BLaER1 (cell line): ENCODE measurements around the gene SOX5.
"Not testable (repeated sequence)": the region's sequence is repeated elsewhere in the genome, so short reads cannot be mapped to it uniquely, and the experiment has no call there.

Source experiments
- H3K27ac ChIP-seq: shearing (Covaris generic); formaldehyde crosslinking; 2 replicates; pipeline ENCODE4 v1.8.1; 2022
- H3K27me3 ChIP-seq: shearing (Covaris generic); formaldehyde crosslinking; 2 replicates; pipeline ENCODE4 v1.8.1; 2022
- H3K36me3 ChIP-seq: shearing (Covaris generic); formaldehyde crosslinking; 2 replicates; pipeline ENCODE4 v1.8.1; 2022
- H3K4me1 ChIP-seq: shearing (Covaris generic); formaldehyde crosslinking; 2 replicates; pipeline ENCODE4 v1.8.1; 2022
- H3K4me2 ChIP-seq: shearing (Covaris generic); formaldehyde crosslinking; 2 replicates; pipeline ENCODE4 v1.8.1; 2022
- H3K4me3 ChIP-seq: shearing (Covaris generic); formaldehyde crosslinking; 2 replicates; pipeline ENCODE4 v1.8.1; 2022
- H3K9ac ChIP-seq: shearing (Covaris generic); formaldehyde crosslinking; 2 replicates; pipeline ENCODE4 v1.8.1; 2022
- H3K9me3 ChIP-seq: shearing (Covaris generic); formaldehyde crosslinking; 2 replicates; pipeline ENCODE4 v1.8.1; 2022
- H4K20me1 ChIP-seq: shearing (Covaris generic); formaldehyde crosslinking; 2 replicates; pipeline ENCODE4 v1.8.1; 2022
- Cebpa-rat ChIP-seq: shearing (Covaris generic); IDR thresholded peaks from 2 replicates; pipeline ENCODE4 v1.8.1; 2022

SOX5 gene

DNA sequence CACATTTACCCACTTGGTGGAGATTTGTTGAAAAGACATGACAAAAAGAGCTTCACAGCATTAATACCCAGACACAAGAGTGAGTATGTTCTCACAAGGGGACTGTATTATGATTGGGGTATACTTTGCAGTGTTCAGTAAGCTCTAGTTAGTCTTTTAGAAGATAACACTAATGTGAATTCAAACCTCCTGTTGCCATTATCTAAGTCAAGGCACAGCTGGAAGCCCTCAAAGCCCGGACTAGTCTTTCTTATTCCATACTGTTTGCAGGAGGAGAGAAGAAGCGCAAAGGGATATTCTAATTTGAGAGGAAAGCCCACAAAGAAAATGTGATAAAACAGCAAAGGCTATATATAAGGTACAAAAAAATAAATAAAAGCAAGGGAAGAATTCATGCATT is 445.9 kb downstream of the SOX5 start:
- Histone ChIP-seq H3K27ac (no peak overlapping the region), H3K9ac (no peak overlapping the region), H3K4me3 (no peak overlapping the region), H4K20me1 (no peaks in the 10 kb centered on the region), H3K4me2 (no peak overlapping the region), H3K36me3 (no peaks in the 10 kb centered on the region), H3K4me1 (no peaks in the 10 kb centered on the region), H3K27me3 (no peaks in the 10 kb centered on the region), H3K9me3 (no peaks in the 10 kb centered on the region)
- no peak for TF ChIP-seq Cebpa-rat

DNA sequence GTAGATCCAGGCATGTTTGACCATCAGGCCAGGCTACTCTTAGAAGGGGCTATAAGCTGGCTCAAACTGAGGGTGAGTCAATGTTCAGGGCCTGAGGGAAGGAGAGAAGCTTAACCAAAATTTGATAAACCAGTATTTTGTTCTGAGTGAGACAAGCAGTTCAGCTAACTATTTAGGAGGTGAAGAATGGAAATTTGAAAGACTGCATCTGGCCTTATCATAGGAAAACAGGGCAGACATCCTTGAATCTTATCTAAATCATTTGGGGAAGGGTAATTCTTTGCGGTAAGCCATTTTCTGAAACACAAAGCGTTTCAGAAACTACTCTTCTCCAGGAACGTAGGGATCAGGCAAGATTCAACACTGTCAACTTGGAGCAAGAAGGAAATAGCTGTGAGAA is 447.2 kb downstream of the SOX5 start:
- no peaks in the 10 kb centered on the region for H3K4me1 ChIP-seq
- H3K36me3 ChIP-seq = no peaks in the 10 kb centered on the region
- H3K27ac ChIP-seq = no peak overlapping the region
- no peak overlapping the region for H3K4me2 ChIP-seq
- H3K9ac ChIP-seq = no peak overlapping the region
- no peak overlapping the region for H3K4me3 ChIP-seq
- H3K27me3 ChIP-seq = no peaks in the 10 kb centered on the region
- H3K9me3 ChIP-seq = no peaks in the 10 kb centered on the region
- no peaks in the 10 kb centered on the region for H4K20me1 ChIP-seq
- no peak for TF ChIP-seq Cebpa-rat

DNA sequence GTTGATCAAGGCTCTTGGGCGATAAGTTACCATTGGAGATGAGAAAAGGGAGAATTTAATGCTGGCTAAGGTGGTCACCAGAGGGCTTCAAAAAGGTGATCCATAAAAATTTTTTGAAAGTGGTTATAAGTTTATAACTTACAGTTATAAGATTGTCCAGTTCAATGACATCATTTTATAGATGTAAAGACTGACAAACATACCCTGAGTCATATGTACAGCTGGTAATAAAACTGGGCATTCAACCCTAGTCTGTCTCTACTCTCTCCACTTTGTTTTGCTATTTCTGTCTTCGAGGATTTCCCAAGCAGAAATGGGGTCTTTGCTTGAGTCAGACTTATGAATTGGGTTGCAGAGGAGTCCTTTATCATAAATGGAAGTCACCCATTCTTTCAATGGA is 454.0 kb downstream of the SOX5 start:
- TF ChIP-seq Cebpa-rat = no peak
- Histone ChIP-seq H3K9ac (no peak overlapping the region), H3K27me3 (no peaks in the 10 kb centered on the region), H3K4me1 (no peaks in the 10 kb centered on the region), H3K4me3 (no peak overlapping the region), H3K4me2 (no peak overlapping the region), H3K9me3 (peaks cover 10% of the 10 kb centered on the region; the same call in 1 of the 2 replicates), H3K36me3 (no peaks in the 10 kb centered on the region), H3K27ac (no peak overlapping the region), H4K20me1 (no peaks in the 10 kb centered on the region)

DNA sequence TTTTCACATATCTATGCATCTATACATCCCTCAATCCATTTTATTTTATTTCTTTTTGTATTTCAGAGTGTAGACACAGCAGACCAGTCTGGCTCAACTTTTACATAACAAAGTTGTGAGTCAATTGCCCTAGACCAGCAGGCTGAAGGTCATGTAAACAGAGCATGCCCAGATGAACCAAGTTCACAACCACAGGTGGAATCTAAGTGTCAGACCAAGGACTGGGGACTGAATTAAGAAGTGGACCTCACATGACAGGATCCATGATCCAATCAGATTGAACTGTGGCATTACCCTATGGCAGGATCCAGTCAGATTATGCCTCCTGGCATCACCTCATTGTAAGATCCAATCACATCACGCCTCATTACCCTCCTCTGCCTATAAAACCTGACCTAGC is 455.8 kb downstream of the SOX5 start:
- H3K36me3 ChIP-seq = no peaks in the 10 kb centered on the region
- H4K20me1 ChIP-seq = no peaks in the 10 kb centered on the region
- H3K4me1 ChIP-seq = no peaks in the 10 kb centered on the region
- peaks cover 10% of the 10 kb centered on the region; the same call in 1 of the 2 replicates for H3K9me3 ChIP-seq
- TF ChIP-seq Cebpa-rat = no peak
- H3K4me3 ChIP-seq = no peak overlapping the region
- no peak overlapping the region for H3K27ac ChIP-seq
- H3K9ac ChIP-seq = no peak overlapping the region
- no peak overlapping the region for H3K4me2 ChIP-seq
- H3K27me3 ChIP-seq = no peaks in the 10 kb centered on the region

DNA sequence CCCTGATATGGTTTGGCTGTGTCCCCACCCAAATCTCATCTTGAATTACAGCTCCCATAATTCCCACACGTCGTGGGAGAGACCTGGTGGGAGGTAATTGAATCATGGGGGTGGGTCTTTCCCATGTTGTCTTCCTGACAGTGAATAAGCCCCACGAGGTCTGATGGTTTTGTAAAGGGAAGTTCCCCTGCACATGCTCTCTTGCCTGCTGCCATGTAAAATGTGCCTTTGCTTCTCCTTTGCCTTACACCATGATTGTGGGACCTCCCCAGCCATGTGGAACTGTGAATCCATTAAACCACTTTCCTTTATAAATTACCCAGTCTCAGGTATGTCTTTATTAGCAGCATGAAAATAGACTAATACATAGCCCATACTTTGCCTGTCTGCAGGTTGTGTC is 458.4 kb downstream of the SOX5 start:
- H3K9ac ChIP-seq, H3K4me2 ChIP-seq, H3K9me3 ChIP-seq, H3K4me3 ChIP-seq, H4K20me1 ChIP-seq, H3K27me3 ChIP-seq, H3K36me3 ChIP-seq, H3K4me1 ChIP-seq, H3K27ac ChIP-seq: not testable (repeated sequence)

DNA sequence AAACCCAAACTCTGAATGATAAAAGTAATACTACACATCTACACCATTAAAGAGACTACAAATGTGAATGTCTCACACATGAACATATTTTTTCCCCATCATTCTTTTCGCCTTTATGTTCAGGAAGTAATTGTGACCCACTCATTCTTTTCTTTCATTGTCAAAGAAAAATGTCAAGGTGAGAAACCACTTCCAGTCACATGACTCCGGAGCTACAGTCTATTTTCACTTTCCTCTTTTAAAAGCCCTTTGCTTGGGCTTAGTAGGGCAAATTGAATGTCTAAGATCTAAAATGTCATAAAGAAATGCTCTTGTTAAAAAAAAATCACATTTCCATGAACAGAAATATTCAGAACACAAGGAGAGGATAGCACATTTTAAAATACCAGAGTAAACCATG is 461.3 kb downstream of the SOX5 start:
- H4K20me1 ChIP-seq = no peaks in the 10 kb centered on the region
- H3K9ac ChIP-seq = no peak overlapping the region
- H3K36me3 ChIP-seq = no peaks in the 10 kb centered on the region
- H3K27me3 ChIP-seq = no peaks in the 10 kb centered on the region
- no peaks in the 10 kb centered on the region for H3K4me1 ChIP-seq
- no peak overlapping the region for H3K27ac ChIP-seq
- TF ChIP-seq Cebpa-rat = no peak
- H3K9me3 ChIP-seq = peaks cover 10% of the 10 kb centered on the region; the same call in 1 of the 2 replicates
- H3K4me2 ChIP-seq = no peak overlapping the region
- H3K4me3 ChIP-seq = no peak overlapping the region

DNA sequence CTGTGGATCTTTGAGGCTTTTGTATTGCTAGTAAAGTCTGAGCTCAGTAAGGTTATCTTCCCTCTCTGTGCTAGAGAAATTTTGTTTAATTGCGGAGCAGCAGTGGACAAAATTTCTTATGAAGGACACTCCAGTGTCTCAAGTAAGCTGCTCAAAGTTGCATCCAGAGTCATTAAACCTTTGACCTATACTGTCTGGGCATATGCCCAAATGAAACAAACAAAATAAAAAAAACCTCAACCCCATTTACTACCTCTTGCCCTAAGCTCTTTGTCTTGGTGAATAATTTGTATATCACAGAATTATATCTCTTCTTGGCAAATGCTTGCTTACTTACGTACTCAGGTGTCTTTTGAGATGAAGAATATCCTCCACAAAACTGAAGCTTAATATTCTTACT is 465.2 kb downstream of the SOX5 start:
- Histone ChIP-seq H3K27ac (no peak overlapping the region), H3K36me3 (no peaks in the 10 kb centered on the region), H4K20me1 (no peaks in the 10 kb centered on the region), H3K4me3 (no peak overlapping the region), H3K4me2 (no peak overlapping the region), H3K27me3 (no peaks in the 10 kb centered on the region), H3K9ac (no peak overlapping the region), H3K4me1 (no peaks in the 10 kb centered on the region), H3K9me3 (no peaks in the 10 kb centered on the region)
- TF ChIP-seq Cebpa-rat = no peak

DNA sequence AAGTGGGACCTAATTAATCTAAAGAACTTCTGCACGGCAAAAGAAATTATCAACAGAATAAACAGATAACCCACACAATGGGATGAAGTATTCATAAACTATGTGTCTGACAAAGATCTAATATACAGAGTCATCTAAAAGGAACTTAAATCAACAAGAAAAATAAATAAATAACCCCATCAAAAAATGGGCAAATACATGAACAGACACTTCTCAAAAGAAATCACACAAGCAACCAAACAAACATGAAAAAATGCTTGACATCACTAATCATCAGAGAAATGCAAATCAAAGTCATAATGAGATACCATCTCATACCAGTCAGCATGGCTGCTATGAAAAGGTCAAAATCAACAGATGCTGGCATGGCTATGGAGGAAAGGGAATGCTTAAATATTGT is 466.9 kb downstream of the SOX5 start:
- H4K20me1 ChIP-seq = no peaks in the 10 kb centered on the region
- no peaks in the 10 kb centered on the region for H3K4me1 ChIP-seq
- no peak overlapping the region for H3K27ac ChIP-seq
- no peaks in the 10 kb centered on the region for H3K27me3 ChIP-seq
- H3K4me3 ChIP-seq = no peak overlapping the region
- H3K9ac ChIP-seq = no peak overlapping the region
- no peak for TF ChIP-seq Cebpa-rat
- no peaks in the 10 kb centered on the region for H3K36me3 ChIP-seq
- H3K4me2 ChIP-seq = no peak overlapping the region
- H3K9me3 ChIP-seq = no peaks in the 10 kb centered on the region
